ENCODE data around the gene ATAT1. TPM values are rescaled to one million over a fixed set of nuclear protein-coding genes. Genes with fewer than 3 reads are reported as not detected.

Gene ATAT1
- total RNA-seq, 1 experiment from 2014 or later, result 6.1 TPM

DNA sequence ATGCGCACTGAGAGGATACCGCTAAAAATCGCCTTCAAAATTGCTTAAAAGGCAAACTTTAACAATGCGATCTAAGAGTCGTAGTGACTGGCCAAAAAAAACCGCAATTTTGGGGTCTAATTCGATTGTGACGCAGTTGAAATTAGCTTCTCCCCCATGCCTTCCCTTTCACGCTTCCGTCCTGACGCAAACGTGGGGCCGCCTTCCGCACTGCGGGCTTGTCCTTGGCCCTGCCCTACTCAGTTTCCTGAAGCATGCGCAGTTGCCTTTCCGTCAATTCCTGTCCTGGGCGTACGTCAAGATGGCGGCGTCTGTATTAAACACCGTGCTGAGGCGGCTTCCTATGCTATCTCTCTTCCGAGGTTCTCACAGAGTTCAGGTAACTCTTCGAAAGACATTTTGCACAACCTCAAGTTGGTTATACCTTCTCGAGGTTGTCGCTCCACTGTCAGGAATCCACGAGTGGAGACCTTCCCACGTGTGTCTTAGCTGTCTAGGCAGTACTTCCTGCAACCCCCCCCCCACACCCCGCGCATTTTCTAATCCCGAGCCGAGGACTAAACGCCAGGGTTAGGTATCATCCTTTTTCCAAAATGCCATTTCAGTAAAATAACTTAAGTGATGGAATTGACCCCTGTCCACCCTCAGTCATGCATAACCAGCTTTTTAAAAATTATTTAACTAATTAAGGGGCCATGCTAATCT lies 9.0 kb upstream of the ATAT1 start, which contains the start of gene MRPS18B:
Gene MRPS18B, plus strand, starts transcription at position 276 of the 705 bp plus-strand sequence. Its CDS starts 26 bp downstream, at position 302.
- Histone ChIP-seq H3K9me2 (replicated peaks; ENCODE audit: low read length) (no peaks in the 10 kb centered on the region), H3K9ac (ENCODE audit: low read length) (peak within 1 kb of the TSS; percentile 99), H3K9me3 (ENCODE audit: low read length) (no peaks in the 10 kb centered on the region), H3K27ac (ENCODE audit: low read length) (peak within 1 kb of the TSS; percentile 92), H2AFZ (ENCODE audit: low read length) (peak within 1 kb of the TSS; percentile 82), H3F3A (ENCODE audit: low read length, unreplicated experiment) (peaks cover 25% of the 10 kb centered on the region), H3K4me3 (ENCODE audit: low read length) (peak within 1 kb of the TSS; percentile 86), H4K20me1 (ENCODE audit: low read length) (peaks cover 28% of the 10 kb centered on the region), H3K4me2 (ENCODE audit: low read length) (peak within 1 kb of the TSS; percentile 99), H3K79me2 (ENCODE audit: low read length) (peaks cover 56% of the 10 kb centered on the region), H3K4me1 (ENCODE audit: insufficient read depth, low read length) (peaks cover 37% of the 10 kb centered on the region), H3K36me3 (ENCODE audit: low read depth, low read length) (peaks cover 22% of the 10 kb centered on the region), H3K27me3 (ENCODE audit: low read length) (no peaks in the 10 kb centered on the region)
- intact Hi-C loops (cut with micrococcal nuclease), result loop anchor here (1.0 kb wide), 2 partner anchors 56 to 103 kb away; partner anchors contain the start of genes DHX16 and TUBB
- POLR2A ChIA-PET (ENCODE audit: unreplicated experiment), result interaction anchor here (0.7 to 0.9 kb wide), 2 partner anchors 95 to 99 kb away, joined by 3 read pairs; partner anchors contain the start of gene MDC1
- TF ChIP-seq EZH2 (IDR thresholded peaks at IDR 0.05; ENCODE audit: low read length, unreplicated experiment), result no peak
- no peak for TF ChIP-seq EZH2phosphoT487 (IDR thresholded peaks at IDR 0.05; ENCODE audit: borderline replicate concordance, low read length)
- TF ChIP-seq, protein P1, sequence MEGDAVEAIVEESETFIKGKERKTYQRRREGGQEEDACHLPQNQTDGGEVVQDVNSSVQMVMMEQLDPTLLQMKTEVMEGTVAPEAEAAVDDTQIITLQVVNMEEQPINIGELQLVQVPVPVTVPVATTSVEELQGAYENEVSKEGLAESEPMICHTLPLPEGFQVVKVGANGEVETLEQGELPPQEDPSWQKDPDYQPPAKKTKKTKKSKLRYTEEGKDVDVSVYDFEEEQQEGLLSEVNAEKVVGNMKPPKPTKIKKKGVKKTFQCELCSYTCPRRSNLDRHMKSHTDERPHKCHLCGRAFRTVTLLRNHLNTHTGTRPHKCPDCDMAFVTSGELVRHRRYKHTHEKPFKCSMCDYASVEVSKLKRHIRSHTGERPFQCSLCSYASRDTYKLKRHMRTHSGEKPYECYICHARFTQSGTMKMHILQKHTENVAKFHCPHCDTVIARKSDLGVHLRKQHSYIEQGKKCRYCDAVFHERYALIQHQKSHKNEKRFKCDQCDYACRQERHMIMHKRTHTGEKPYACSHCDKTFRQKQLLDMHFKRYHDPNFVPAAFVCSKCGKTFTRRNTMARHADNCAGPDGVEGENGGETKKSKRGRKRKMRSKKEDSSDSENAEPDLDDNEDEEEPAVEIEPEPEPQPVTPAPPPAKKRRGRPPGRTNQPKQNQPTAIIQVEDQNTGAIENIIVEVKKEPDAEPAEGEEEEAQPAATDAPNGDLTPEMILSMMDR (conservative IDR thresholded peaks at IDR 0.05; ENCODE audit: low read depth, low read length), result no peak
- CTCF ChIA-PET, result interaction anchor here (0.6 to 0.9 kb wide), 2 partner anchors 55 to 113 kb away, joined by 3 to 4 read pairs; partner anchors contain the start of gene DHX16
- ATAC-seq, result peak; percentile 79
- TSS peak; percentile 79 for BruUV-seq (replicated peaks)
- peak; percentile 97 for DNase-seq

DNA sequence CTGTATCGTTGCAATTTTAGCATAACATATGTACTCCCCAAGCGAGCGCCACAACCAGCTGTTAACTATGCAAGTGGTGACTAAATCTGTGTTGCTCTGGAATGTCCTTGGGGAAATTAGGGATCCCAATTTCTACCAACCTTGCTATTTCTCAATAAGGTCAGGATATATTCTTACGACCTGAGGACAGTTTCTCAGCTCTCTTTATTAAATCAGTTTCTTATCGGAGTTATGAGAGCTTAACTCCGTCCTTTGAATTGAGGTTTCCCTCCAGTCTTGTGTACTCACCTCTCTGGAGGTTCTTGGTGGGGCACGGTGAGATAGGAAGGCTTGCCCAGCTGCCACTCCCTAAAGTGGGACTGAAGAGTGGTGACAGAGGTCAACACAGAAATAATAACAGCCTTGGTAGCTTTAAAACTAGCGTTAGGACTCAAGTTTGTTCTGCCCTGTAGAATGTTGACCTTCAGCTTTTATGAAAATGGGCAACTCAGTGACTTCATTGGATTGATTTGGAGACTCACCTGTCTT lies 8.3 kb upstream of the ATAT1 start:
- peaks cover 25% of the 10 kb centered on the region for H3F3A ChIP-seq (ENCODE audit: low read length, unreplicated experiment)
- CTCF ChIA-PET, result interaction anchor here (0.9 kb wide), 1 partner anchor 54 kb away, joined by 3 read pairs; the partner anchor contains the start of gene DHX16

DNA sequence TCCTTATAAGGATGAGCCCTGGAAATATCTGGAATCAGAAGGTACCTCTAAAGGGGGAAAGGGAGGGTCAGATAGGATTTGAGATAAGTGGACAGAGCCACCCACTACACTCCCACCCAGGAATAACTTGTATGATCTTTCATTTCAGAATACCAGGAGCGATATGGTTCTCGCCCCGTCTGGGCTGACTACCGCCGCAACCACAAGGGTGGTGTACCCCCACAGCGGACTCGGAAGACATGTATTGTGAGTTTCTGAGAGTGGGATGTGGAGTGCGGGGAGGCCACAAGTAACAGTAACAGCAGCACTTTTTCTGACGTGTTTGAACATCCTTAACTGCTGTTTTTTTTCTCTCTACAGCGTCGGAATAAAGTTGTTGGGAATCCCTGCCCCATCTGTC lies 7.1 kb upstream of the ATAT1 start:
- H4K20me1 ChIP-seq (ENCODE audit: low read length), result peaks cover 10% of the 10 kb centered on the region
- no peak for TF ChIP-seq EZH2phosphoT487 (IDR thresholded peaks at IDR 0.05; ENCODE audit: borderline replicate concordance, low read length)
- TF ChIP-seq EZH2 (IDR thresholded peaks at IDR 0.05; ENCODE audit: low read length, unreplicated experiment), result no peak
- TF ChIP-seq, protein P1 (conservative IDR thresholded peaks at IDR 0.05; ENCODE audit: low read depth, low read length), result no peak
- ChIA-PET POLR2A (ENCODE audit: unreplicated experiment) (no interaction called here), CTCF (no interaction called here)
- ATAC-seq (no peak), DNase-seq (no peak)
- no peak overlapping the region for H3K27ac ChIP-seq (ENCODE audit: low read length)
- peaks cover 26% of the 10 kb centered on the region for H3K36me3 ChIP-seq (ENCODE audit: low read depth, low read length)
- no peaks in the 10 kb centered on the region for H3K9me2 ChIP-seq (replicated peaks; ENCODE audit: low read length)
- peaks cover 42% of the 10 kb centered on the region for H3K79me2 ChIP-seq (ENCODE audit: low read length)
- H3K4me3 ChIP-seq (ENCODE audit: low read length), result no peak overlapping the region
- no peaks in the 10 kb centered on the region for H3K9me3 ChIP-seq (ENCODE audit: low read length)
- intact Hi-C loops (cut with micrococcal nuclease), result no loop called here
- no peak overlapping the region for H3K4me2 ChIP-seq (ENCODE audit: low read length)
- H3F3A ChIP-seq (ENCODE audit: low read length, unreplicated experiment), result peaks cover 19% of the 10 kb centered on the region
- H2AFZ ChIP-seq (ENCODE audit: low read length), result no peak overlapping the region
- no TSS peak for BruUV-seq (replicated peaks)
- peaks cover 19% of the 10 kb centered on the region for H3K4me1 ChIP-seq (ENCODE audit: insufficient read depth, low read length)
- no peak overlapping the region for H3K9ac ChIP-seq (ENCODE audit: low read length)
- no peaks in the 10 kb centered on the region for H3K27me3 ChIP-seq (ENCODE audit: low read length)

More for the DNA sequence above, 8.3 kb upstream of the ATAT1 start:
- Histone ChIP-seq H2AFZ (ENCODE audit: low read length) (peak overlapping the region; percentile 82), H3K9me2 (replicated peaks; ENCODE audit: low read length) (no peaks in the 10 kb centered on the region), H4K20me1 (ENCODE audit: low read length) (peaks cover 22% of the 10 kb centered on the region), H3K36me3 (ENCODE audit: low read depth, low read length) (peaks cover 22% of the 10 kb centered on the region), H3K4me2 (ENCODE audit: low read length) (peak overlapping the region; percentile 90), H3K27ac (ENCODE audit: low read length) (peak overlapping the region; percentile 92), H3K4me3 (ENCODE audit: low read length) (peak overlapping the region; percentile 78), H3K79me2 (ENCODE audit: low read length) (peaks cover 52% of the 10 kb centered on the region), H3K27me3 (ENCODE audit: low read length) (no peaks in the 10 kb centered on the region), H3K9ac (ENCODE audit: low read length) (peak overlapping the region; percentile 99), H3K4me1 (ENCODE audit: insufficient read depth, low read length) (peaks cover 31% of the 10 kb centered on the region), H3K9me3 (ENCODE audit: low read length) (no peaks in the 10 kb centered on the region)
- intact Hi-C loops (cut with micrococcal nuclease), result no loop called here
- peak; percentile 24 for DNase-seq
- POLR2A ChIA-PET (ENCODE audit: unreplicated experiment), result interaction anchor here (0.5 to 0.9 kb wide), 2 partner anchors 69 to 99 kb away, joined by 3 to 4 read pairs; partner anchors contain the start of gene MDC1
- no peak for TF ChIP-seq EZH2phosphoT487 (IDR thresholded peaks at IDR 0.05; ENCODE audit: borderline replicate concordance, low read length)
- no peak for ATAC-seq
- BruUV-seq (replicated peaks), result no TSS peak
